NCI-H69 (cell line): Measurements from ENCODE around the gene PCSK6.
A peak's percentile ranks its signal among the peaks of the same experiment; 100 is the strongest.

Source experiments
- DNase-seq: peaks from one replicate; lab custom pipeline; 2025; lab: John Stamatoyannopoulos, UW

PCSK6 gene

DNA sequence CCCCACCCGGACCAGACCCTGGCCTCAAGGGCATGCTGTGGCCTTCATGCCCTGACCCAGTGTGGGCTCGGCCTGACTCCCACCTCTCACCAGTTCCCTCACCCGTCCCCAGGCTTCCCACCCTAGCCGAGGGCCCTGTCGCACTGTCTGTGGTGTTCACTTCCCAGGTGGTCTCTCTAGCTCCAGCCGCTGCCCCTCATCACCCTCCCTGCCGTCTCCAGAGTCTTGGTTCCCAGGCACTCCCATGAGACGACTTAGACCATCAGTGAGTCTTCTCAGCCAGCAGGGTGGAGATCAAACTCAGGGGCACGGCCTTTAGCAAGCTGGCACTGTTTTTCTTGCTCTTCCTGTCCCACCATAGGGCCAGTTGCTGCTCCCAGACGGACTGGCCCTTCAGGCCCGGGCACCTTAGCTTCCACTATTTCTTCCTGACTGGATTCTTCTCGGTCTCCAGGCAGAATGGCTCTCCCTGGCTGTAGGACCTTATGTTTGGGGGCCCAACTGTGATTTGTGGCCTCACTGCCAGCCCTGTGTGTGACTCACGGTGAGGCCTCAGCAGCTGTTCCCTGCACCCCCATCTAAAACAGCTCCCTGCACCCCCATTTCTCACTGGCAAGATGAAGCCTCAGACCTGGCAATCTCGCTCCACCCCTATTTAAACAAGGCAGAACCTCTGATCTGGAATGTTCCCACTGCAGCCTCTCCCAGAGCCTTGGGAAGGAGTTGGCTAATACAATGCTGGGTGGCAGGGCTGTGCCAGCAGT, 9.4 kb upstream of the PCSK6 start:
- DNase-seq, result no peak

DNA sequence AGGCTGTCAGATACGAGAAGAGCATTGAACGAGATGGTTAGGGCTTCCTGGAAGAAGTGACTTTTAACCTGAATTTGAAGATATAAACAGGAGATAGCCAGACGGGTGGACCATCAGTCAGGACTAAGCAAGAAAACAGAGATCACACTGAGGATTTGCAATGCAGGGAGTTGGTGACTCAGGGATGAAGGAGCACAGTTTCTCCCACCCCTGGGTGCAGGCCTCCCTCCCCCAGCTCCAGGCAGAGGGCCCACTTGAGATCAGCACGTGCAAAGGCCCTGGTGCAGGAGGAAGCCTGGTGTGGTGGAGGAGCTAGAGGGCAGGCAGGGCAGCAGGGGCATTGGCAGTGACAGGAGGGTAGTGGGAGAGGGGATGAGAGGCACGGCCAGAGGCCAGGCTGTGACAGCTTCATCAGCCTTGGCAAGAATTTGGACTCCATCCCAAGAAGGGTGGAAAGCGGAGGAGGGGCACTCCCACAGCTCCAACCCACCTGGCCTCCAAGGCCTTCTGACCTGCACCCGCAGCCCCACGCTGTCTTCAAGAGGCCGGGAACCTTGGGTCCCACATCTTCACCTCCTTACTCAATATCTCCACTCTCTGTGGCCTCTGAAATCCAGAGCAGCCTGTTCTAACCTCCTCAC, 8.7 kb upstream of the PCSK6 start:
- DNase-seq, result no peak

DNA sequence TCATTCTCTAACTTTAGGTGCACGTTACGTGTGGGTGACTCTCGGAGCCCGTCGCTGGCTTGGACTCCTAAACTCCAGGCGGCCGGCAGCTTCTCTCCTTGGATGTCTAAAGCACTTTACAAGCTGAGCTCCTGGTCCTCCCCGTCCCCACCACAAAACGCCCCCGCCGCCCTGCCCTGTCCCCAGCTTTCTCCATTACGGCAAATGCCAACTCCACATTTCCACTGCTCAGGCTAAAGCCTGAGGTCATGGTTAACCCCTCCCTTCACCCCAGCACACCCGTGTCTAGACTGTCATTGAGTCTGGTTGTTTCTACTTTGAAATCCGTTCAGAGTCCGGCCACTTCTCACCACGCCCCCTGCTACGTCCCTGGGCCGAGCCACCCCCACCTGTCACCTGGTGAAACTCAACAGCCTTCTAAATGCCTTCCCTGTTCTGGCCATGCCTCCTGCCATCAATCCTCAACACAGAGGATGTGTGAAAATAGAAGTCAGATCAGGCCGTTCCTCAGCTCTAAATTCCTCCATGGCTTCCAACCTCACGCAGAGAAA, 8.1 kb upstream of the PCSK6 start:
- no peak for DNase-seq

DNA sequence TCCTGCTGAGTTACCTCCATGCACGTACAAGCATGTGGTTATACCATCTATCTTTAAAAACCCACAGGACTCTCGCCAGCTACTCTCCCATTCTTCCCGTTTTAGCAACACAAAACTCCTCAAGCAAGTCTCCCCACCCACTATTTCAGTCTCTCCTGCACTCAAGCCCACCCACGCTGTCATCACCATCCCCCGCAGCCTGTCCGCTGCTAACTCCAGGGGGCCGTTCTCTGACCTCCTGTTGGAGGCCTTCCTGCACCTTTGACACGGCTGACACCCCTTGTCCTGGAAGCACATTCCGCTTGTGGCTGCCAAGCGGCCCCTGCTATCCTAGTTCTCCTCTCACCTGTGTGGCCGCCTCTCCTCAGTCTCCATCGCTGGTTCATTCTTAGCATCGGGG, 7.5 kb upstream of the PCSK6 start:
- no peak for DNase-seq

DNA sequence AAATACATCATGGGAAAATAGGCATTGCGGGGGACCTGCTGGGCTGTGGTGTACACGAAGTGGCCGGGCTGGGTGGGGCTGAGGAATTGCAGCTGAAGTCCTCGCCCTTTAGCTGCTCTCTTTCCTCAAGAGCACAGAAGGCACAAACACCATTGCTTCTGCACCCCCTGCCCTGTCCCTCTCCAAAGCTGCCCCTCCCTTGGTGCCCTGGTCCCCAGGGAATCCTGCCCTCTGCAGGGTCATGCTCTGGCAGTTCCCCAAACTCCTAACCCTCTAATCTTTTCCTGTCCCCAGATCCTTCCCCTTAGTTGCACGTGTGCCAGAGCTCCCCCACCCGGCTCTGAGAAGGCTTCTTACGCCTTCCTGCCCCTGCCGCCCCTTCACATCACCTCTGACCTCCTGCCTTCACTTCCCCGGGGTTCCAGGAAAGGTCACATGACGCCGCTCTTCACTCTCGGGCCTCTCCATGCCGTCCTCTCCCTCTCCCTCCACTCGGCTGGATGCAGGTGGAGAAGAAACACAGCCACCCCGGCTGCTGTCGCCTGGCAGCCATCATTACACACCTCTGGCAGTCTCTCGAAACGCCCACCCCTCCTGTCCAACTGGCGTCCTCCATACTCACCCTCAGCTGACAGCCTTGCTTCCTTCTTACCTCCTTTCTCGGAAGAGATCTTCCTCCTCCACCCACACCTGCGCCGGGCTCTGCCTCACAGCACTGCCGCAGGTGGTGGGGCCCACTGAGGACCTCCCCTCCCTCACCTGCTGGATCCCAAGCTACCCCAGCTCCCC, 6.9 kb upstream of the PCSK6 start:
- DNase-seq, result no peak

DNA sequence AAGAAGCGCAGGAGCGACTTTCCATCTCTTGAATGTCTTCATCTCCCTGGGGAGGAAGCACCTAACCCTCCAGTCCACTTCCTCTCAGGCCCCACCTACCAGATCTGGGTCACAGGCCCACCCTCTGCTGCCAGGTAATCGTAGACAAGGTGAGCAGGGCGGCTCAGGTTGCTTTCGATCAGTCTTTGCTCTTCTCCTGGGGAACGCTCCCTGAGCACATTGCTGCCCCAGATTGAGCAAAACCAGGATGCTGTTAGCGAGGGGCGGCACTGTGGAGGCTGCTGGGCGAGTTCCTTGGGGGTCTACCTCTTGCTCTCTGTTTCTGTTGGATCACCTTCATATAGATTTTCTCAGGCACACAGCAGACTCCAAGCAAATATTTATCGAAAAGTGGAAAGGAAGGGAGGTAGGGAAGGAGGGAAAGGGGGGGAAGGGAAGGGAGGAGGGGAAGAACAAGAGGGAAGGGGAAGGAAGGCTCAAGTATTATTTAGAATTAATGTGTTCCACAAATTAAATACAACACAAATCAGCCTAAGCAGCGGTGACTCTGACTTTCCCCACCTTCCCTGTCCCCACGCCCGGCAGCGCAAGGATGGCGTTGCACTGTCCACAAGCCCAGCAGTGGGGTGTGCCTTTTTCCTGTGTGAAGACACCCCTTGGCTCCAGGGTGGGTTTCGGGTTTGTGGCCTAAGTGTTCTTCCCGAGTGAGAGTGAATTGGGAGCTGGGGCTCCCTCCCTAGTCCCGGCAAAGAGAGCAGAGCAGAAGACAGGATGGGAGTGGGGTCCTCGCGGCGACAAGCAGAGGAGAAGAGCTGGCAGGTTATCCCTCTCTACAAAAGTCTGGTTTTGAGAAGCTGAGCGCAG, 6.1 kb upstream of the PCSK6 start:
- no peak for DNase-seq

DNA sequence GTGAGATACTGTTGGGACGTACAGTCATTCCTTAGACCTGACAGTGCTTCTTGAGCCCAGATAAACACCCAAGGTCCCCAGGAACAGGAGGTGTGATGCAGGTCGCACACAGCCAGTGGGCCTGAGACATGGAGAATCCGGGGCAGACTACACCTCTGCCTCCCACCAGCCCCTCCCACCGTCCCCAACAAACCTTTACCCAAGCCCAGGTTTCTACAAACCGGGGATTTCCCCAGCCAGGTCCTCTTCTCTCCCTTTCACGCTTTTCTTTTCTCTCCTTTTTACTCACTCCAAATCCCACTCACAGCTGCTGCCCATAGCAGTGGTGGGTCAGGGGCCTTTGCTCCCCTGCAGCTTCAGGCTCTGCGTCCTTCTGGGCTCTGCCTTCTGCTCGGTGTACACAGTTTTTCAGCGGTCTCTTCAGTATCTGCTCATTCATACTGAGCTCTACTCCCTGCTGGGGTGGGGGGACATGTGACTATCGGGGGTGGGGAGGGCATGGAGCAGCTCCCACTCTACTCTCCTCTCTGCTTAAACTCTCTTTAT, 4.8 kb upstream of the PCSK6 start:
- no peak for DNase-seq

DNA sequence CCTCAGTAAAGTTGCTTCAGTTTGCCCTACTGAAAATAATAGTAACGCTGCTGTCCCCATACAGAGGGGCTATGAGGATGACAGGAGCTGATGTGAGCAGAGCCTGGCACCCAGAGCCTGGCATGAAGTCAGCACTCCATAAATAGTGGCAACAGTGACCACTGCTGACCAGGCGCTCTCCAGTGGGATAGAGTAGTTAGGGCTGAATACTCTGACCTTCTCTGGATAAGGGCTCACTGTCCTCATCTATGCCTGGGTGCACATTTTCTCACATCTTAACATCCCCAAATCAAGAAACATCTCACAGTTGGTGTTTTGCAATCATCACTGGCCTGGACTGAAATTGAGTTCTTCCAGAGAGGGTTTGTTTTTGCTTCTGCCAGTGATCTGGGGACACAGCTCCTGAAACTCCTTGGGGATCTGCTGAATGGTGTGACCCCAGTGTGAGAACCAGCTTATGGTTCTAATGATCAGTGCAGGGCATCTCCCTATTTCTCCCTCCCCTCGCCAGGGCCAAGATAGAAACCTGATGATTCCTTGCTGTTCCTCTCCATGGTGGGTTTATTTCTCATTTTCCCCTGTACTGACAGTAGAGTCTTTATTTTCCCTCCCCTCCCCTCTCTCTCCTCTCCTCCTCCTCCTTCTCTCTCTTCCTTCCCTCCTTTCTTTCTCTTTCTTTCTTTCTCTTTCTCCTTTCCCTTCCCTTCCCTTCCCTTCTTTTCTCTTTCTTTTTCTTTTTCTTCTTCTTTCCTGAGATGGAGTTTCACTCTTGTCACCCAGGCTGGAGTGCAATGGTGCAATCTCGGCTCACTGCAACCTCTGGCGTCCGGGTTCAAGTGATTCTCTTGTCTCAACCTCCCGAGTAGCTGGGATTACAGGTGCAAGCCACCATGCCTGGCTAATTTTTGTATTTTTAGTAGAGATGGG, 3.5 kb upstream of the PCSK6 start:
- no peak for DNase-seq

DNA sequence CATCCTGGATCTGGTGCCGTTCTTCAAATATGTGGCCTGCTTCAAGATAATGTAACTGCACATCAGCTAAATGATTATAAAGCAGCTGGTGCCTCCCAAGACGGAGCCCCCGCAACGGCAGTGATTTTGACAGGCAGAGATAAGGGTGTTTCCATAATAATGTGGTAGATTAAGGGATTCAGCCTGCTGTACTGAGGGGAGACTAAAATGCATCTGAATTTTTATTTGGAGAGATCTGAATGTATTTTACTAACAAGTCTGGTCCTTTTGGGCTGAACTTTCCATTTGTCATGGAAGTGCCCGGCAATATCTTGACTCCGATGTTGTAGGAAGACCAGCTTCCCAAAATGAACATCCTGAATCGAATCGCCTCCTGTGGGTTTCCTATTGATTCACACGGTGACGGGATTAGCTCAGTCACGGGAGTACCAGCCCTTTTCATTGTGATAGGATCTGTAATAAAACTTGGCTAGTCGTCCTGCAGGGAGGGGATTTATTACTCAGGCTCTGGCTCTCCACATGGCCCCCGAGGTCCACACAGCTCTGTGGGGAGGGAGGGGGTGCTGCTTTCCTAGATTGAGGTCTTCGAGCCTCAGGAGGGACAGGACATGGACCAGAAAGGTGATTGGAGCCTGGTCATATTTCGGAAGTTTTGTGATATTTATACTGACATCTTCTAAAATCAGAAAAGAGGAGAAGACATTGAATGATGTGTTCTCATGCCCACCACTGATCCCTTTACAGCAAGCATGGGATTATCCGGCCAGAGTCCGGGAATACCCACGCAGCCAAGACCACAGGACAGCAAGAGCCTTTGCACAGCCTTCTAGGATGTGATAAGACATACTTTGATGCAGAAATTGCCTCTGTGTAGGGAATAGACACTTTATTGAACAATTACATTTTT, 2.5 kb upstream of the PCSK6 start:
- DNase-seq, result no peak

DNA sequence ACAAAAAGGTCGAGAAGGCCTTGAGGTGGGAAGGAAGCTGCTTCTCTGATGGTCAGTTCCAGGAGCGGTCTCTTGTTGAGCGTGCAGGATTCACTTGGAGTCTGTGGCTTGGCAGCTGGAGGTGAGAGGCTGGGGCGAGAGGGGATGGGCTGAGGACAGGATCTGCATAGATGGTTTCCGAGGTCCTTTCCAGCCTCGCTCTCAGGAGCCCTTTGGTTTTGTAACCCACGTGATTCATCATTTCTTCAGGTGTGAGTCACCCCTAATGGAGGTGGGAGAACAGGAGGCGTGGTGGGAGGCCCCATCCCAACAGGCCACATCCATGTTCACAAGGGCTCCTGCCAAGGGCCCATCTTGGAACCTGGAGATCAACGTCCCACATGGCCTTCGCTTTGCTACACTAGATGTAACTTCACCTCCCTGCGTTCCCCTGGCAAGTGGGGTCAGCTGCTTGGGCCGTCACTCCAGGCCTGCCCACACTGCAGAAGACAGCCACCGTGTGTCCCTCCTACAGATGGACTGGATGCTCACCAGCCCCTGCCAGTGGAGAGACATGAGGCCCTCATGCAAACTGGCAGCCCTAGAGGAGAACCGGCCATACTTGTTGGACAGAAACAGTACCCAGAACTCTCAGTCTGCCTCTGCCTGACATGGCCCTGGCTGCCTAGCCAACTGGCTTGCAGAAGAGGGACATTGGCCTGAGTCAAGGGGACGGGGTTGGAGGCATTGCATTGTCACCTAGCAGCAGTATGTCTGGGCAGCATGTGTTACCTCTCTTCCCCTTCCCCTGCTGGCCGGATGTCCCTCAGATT, 1.6 kb upstream of the PCSK6 start:
- DNase-seq, result no peak

DNA sequence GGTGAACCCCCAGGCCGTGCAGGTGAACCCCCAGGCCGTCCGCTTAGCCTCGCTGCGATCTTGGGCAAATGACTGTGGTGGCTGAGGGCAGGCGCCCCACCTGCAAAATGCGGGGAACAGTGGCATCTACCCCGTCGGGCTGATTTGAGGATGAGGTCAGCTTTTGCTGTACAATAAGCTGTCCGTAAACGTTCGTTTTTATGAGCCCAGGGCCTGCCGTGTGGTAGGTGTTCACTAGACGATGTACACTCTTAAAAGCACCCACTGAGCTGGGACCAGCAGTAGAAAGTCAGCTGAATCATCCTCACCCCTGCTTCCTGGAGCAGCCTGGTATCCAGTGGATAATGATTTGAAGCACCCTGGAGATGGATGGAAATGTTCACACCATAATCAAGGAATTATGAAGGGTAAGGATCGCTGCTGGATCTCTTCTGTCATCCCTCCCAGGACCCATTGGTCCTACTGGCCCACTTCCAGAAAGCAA, 943 bp upstream of the PCSK6 start:
- no peak for DNase-seq

DNA sequence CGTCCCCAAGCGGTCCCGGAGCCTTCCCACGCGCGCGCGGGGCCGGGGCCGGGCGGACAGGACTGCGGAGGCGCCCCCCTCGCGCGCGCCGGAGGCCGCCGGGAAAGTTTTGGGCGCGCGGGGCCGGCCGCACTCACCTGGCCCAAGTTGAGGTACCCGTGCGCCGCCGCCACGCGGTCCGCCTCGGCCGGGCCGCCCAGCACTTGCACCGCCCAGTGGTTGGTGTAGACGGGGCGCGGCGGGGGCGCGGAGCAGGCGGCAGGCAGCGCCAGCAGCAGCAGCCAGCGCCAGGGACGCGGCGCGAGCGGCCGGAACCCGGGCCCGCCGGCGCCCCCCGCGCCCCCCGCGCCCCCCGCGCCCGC, 289 bp downstream of the PCSK6 start:
- peak; percentile 67 for DNase-seq

DNA sequence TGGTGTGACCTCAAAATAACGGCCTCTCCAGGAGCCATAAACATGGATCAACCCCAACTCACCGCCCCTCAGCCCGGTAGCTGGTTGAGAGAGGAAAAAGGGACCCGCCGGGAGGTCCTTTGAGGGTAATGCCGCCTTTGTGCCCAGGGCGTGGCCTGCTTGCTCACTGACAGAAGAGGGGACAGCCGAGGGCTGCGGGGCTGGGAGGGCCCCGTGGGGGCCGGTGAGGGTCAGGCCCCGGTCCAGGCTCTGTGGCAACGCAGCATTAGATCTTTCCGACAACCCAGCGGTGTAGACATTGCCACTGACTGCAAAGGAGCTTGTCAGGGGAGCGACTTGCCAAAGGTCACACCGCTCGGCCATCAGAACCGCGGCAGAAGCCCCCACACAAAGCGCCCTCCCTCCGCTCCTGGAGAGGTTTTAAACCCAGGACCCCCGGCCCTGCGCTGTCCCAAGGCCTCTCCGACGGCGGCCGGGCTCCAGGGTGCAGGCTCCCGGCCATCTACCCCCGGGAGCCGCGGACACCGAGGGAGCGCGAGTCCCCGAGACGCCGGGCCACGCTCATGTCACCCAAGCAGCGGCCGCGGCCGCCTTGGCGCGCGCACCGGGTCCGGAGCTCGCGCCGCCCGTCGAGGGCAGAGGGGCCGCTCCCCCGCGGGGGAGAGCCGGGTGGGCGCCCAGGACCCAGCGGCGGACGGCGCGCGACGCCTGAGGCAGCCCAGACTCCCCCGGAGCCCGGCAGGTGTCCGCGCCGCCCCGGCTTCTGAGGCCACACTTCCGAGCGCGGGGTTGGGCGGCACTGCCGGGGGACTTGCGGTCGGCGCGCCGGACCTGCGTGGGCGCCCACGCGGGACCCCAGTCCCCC, 975 bp downstream of the PCSK6 start:
- DNase-seq, result peak; percentile 38

DNA sequence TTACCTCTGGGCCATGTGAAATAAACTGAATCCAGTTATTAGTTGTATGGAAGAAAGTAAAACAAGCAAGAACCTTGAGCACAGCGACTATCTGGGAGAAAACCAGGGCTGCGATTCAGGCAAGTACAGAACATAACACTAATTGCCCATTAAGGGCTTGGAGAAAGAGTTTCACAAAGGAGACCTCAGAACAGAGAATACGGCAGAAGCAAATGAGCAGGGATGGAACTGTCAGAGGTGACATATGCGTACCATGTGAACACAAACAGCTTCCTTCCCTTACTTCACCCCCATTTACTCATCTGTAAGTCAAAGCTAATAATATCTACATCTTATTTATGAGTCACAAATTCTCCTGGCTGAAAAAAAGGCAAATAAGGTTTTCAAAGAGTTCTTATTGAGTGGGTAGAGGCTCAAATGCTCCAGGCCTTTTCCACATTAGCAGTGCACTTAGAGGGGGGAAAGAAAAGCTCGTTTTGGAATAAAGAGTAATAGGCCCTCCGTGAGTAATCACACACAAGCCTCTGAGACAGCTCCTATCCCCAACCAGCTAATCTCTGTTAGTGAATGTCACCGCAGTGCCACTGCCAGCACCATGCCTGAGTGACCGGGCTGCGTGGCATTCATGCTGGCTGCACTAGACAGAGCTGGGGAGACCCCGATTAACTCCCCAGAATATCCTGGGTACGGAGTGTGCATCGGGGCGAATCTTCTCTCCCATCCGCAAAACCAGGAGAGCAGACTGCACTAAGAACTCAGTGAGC, 2.6 kb downstream of the PCSK6 start:
- no peak for DNase-seq

DNA sequence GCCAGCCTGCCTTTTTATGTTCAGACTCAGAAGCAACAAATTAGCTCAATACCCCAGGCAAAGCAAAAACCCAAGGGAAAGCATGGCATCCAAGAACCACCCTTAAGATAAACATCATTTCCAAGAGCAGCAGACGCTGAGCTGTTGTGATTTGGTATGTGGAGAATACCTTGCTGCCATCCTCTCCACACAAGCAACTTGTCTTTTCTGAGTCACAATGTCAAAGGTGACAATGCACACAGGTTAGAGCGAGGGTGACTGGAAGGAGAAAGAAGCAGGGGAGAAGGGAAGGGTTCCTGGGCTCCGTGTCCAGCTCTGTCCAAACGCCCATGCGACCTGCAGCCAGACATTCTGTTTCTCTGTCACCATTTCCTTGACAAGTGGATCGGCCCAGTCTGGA, 6.0 kb downstream of the PCSK6 start:
- DNase-seq, result no peak

DNA sequence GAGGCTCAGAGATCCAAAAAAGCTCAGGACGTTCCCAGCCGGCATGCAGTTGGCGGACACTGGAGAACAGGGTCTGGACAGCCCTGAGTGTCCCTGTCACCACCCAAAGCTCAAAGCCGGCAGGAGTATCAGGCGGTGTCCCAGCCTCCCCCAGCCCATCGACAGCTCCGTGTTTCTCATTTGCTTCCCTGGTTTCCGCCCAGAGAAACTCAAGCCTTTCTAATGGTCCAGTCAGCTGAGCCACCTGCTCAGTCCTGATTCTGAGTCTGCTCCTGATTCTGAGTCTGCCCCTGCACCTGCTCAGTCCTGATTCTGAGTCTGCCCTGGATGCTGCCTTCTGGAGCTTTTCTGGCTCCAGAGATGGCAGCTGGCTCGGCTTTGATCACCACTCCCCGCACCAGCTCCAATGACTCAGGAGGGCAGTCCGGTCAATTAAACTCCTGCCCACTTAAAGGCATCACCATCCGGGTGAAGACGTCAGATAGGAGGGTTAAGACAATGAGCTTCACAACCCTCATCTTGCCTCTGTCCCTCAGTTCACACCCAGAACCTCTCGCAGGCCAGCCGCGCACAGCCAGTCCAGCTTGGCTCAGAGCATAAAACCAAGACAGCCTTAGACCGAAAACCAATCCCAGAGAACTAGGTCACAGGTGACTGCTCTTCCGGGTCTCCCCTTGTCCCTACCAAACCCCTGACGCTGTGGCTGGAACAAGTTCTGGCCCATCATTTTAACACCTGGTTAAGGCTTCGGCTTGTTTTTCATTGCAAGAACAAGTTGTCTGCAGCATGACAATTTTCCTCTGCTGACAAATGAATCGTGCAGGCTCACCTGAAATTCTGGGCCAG, 6.8 kb downstream of the PCSK6 start:
- no peak for DNase-seq
